WTC11 (cell line): ENCODE data around the gene MYOM1. TPM values are rescaled to one million over a fixed set of nuclear protein-coding genes. Genes with fewer than 3 reads are reported as not detected.

ENCODE experiments used
- ATAC-seq: fragments of 200-7000 bp; cut with Tn5 transposase; 2 replicates; pipeline ENCODE4 v1.10.0; 2021; ENCODE audit warnings: mild to moderate bottlenecking, moderate library complexity
- CTCF ChIA-PET: fragments of 300-600 bp; sonication (Branson Sonifier 250); formaldehyde crosslinking; loops from one replicate; lab custom pipeline; 2021; ENCODE audit warnings: antibody characterized with exemption; lab: Charles Lee
- POLR2A ChIA-PET: fragments of 350-600 bp; sonication (Branson Sonifier 250); formaldehyde crosslinking; loops from one replicate; lab custom pipeline; 2021; ENCODE audit warnings: antibody characterized with exemption; lab: Charles Lee
- DNase-seq: peaks from one replicate; pipeline ENCODE4 v3.0.0; 2021; ENCODE audit warnings: low spot score
- H3K27ac Mint-ChIP-seq: 2 replicates; pipeline ENCODE4 v1.8.0; 2021; ENCODE audit warnings: mixed read lengths
- H3K27me3 Mint-ChIP-seq: 2 replicates; pipeline ENCODE4 v1.8.0; 2021; ENCODE audit warnings: low read depth, mild to moderate bottlenecking, moderate library complexity, mixed read lengths
- H3K36me3 Mint-ChIP-seq: 2 replicates; pipeline ENCODE4 v1.8.0; 2021; ENCODE audit warnings: mixed read lengths
- H3K4me1 Mint-ChIP-seq: 2 replicates; pipeline ENCODE4 v1.8.0; 2022; ENCODE audit warnings: mixed read lengths
- H3K4me3 Mint-ChIP-seq: 2 replicates; pipeline ENCODE4 v1.8.0; 2021; ENCODE audit warnings: mild to moderate bottlenecking, moderate library complexity, mixed read lengths
- H3K9me3 Mint-ChIP-seq: 2 replicates; pipeline ENCODE4 v1.8.0; 2021; ENCODE audit warnings: mixed read lengths
- ARID4B ChIP-seq: sonication (generic); formaldehyde crosslinking; IDR thresholded peaks from 2 replicates; pipeline ENCODE4 v1.8.0; 2023; ENCODE audit warnings: missing genetic modification reagents, mild to moderate bottlenecking, borderline replicate concordance
- CREM ChIP-seq: sonication (generic); formaldehyde crosslinking; IDR thresholded peaks from 2 replicates; pipeline ENCODE4 v1.8.1; 2022; ENCODE audit warnings: mild to moderate bottlenecking, missing genetic modification reagents, moderate library complexity
- CTCF ChIP-seq: fragments of 200-600 bp; IDR thresholded peaks from 2 replicates; pipeline ENCODE4 v1.8.0; 2022; ENCODE audit warnings: antibody characterized with exemption
- ELF4 ChIP-seq: sonication (generic); formaldehyde crosslinking; IDR thresholded peaks from 2 replicates; pipeline ENCODE4 v1.8.1; 2022; ENCODE audit warnings: low read depth, mild to moderate bottlenecking, moderate library complexity, missing genetic modification reagents
- EMX1 ChIP-seq: fragments of 250-450 bp; sonication (Bioruptor Pico); IDR thresholded peaks from 2 replicates; pipeline ENCODE4 v1.8.0; 2021; ENCODE audit warnings: mild to moderate bottlenecking
- ETV6 ChIP-seq: sonication (generic); formaldehyde crosslinking; IDR thresholded peaks from 2 replicates; pipeline ENCODE4 v1.8.1; 2022; ENCODE audit warnings: mild to moderate bottlenecking, missing genetic modification reagents
- FOXK1 ChIP-seq: sonication (generic); formaldehyde crosslinking; IDR thresholded peaks from 2 replicates; pipeline ENCODE4 v1.8.0; 2022; ENCODE audit warnings: mild to moderate bottlenecking, moderate library complexity, missing genetic modification reagents
- HMGA2 ChIP-seq: fragments of 250-450 bp; sonication (Bioruptor Pico); IDR thresholded peaks from 2 replicates; pipeline ENCODE4 v1.4.0; 2021; ENCODE audit warnings: mild to moderate bottlenecking, moderate library complexity
- HMGXB4 ChIP-seq: sonication (generic); formaldehyde crosslinking; IDR thresholded peaks from 2 replicates; pipeline ENCODE4 v1.8.1; 2023; ENCODE audit warnings: mild to moderate bottlenecking, moderate library complexity, missing genetic modification reagents
- KAT7 ChIP-seq: sonication (generic); formaldehyde crosslinking; IDR thresholded peaks from 2 replicates; pipeline ENCODE4 v1.8.1; 2023; ENCODE audit warnings: missing genetic modification reagents, mild to moderate bottlenecking, borderline replicate concordance
- MAX ChIP-seq: sonication (generic); formaldehyde crosslinking; IDR thresholded peaks from 2 replicates; pipeline ENCODE4 v1.8.0; 2022; ENCODE audit warnings: mild to moderate bottlenecking, missing genetic modification reagents
- MYBL2 ChIP-seq: sonication (generic); formaldehyde crosslinking; IDR thresholded peaks from 2 replicates; pipeline ENCODE4 v1.8.1; 2023; ENCODE audit warnings: mild to moderate bottlenecking, moderate library complexity, missing genetic modification reagents
- PRRX2 ChIP-seq: fragments of 250-450 bp; sonication (Bioruptor Pico); IDR thresholded peaks from 2 replicates; pipeline ENCODE4 v1.8.0; 2021; ENCODE audit warnings: mild to moderate bottlenecking
- TEAD1 ChIP-seq: sonication (generic); formaldehyde crosslinking; IDR thresholded peaks from 2 replicates; pipeline ENCODE4 v1.8.0; 2022; ENCODE audit warnings: mild to moderate bottlenecking, missing genetic modification reagents
- TEAD4 ChIP-seq: sonication (generic); formaldehyde crosslinking; IDR thresholded peaks from 2 replicates; pipeline ENCODE4 v1.8.0; 2022; ENCODE audit warnings: mild to moderate bottlenecking, missing genetic modification reagents
- ZBTB21 ChIP-seq: sonication (generic); formaldehyde crosslinking; IDR thresholded peaks from 2 replicates; pipeline ENCODE4 v1.8.1; 2023; ENCODE audit warnings: mild to moderate bottlenecking, missing genetic modification reagents, borderline replicate concordance
- ZNF232 ChIP-seq: sonication (generic); formaldehyde crosslinking; IDR thresholded peaks from 2 replicates; pipeline ENCODE4 v1.8.0; 2022; ENCODE audit warnings: mild to moderate bottlenecking, missing genetic modification reagents
- ZNF317 ChIP-seq: sonication (generic); formaldehyde crosslinking; IDR thresholded peaks from 2 replicates; pipeline ENCODE4 v1.8.1; 2023; ENCODE audit warnings: low read depth, mild to moderate bottlenecking, moderate library complexity, missing genetic modification reagents, borderline replicate concordance
- ZNF532 ChIP-seq: fragments of 250-450 bp; sonication (Bioruptor Pico); IDR thresholded peaks from 2 replicates; pipeline ENCODE4 v1.9.0; 2021; ENCODE audit warnings: mild to moderate bottlenecking, borderline replicate concordance
- total RNA-seq: library from RNA; stranded (reverse); gene quantifications from 3 replicates; pipeline ENCODE4 v1.2.3, GENCODE V29; 2021

MYOM1 gene
- total RNA-seq, 1 experiment from 2014 or later = 0.35 TPM

GRCh38 chr18:3262234-3263131, 42.7 kb upstream of the MYOM1 start:
- TF ChIP-seq HMGXB4 (CRISPR knock-in tag) (peak; percentile 82; the same call in 1 of the 2 replicates), ELF4 (CRISPR knock-in tag) (peak; percentile 7; the same call in 1 of the 2 replicates), PRRX2 (CRISPR knock-in tag) (no peak), MYBL2 (CRISPR knock-in tag) (no peak), KAT7 (peak; percentile 91), TEAD1 (CRISPR knock-in tag) (0 out of 2 replicates have a peak, but pooled peaks have one; percentile 13), ARID4B (no peak; the same call in 1 of the 2 replicates)
- peaks cover 38% of the 10 kb centered on the region for H3K4me1 Mint-ChIP-seq
- H3K4me3 Mint-ChIP-seq = peak overlapping the region; percentile 86
- peaks cover 5% of the 10 kb centered on the region for H3K36me3 Mint-ChIP-seq
- POLR2A ChIA-PET = interaction anchor here (1.5 kb wide), 2 partner anchors 14 to 341 kb away, joined by 4 to 5 read pairs; no protein-coding TSS in a partner anchor
- CTCF ChIA-PET = no interaction called here
- ATAC-seq (peak; percentile 3; the same call in 1 of the 2 replicates), DNase-seq (no peak)
- H3K27ac Mint-ChIP-seq = peak overlapping the region; percentile 63
- no peaks in the 10 kb centered on the region for H3K27me3 Mint-ChIP-seq
- no peaks in the 10 kb centered on the region for H3K9me3 Mint-ChIP-seq

GRCh38 chr18:3261373-3262233, 41.8 kb upstream of the MYOM1 start, which contains the start of gene MYL12B:
MYL12B (plus strand) TSS chr18:3262133; CDS start chr18:3272899, 10,766 bp downstream.
- Mint-ChIP-seq H3K4me1 (peaks cover 42% of the 10 kb centered on the region), H3K9me3 (no peaks in the 10 kb centered on the region), H3K36me3 (peaks cover 14% of the 10 kb centered on the region), H3K4me3 (peak within 1 kb of the TSS; percentile 86), H3K27ac (peak within 1 kb of the TSS; percentile 99), H3K27me3 (no peaks in the 10 kb centered on the region)
- POLR2A ChIA-PET = interaction anchor here (1.1 to 1.5 kb wide), 4 partner anchors 14 to 342 kb away, joined by 3 to 5 read pairs (median 4); no protein-coding TSS in a partner anchor
- DNase-seq (peak; percentile 78), ATAC-seq (peak; percentile 72)
- CTCF ChIA-PET = no interaction called here
- TF ChIP-seq ETV6 (CRISPR knock-in tag) = peak; percentile 76; the same call in 1 of the 2 replicates
- TF ChIP-seq CREM = 0 out of 2 replicates have a peak, but pooled peaks have one; percentile 41
- no peak for TF ChIP-seq ZBTB21 (CRISPR knock-in tag)
- TF ChIP-seq HMGA2 (CRISPR knock-in tag) = no peak
- TF ChIP-seq ZNF232 (CRISPR knock-in tag) = 0 out of 2 replicates have a peak, but pooled peaks have one; percentile 20
- TF ChIP-seq ZNF317 (CRISPR knock-in tag) = no peak; the same call in 1 of the 2 replicates
- peak; percentile 96 for TF ChIP-seq TEAD4
- TF ChIP-seq CTCF = no peak
- peak; percentile 28; the same call in 1 of the 2 replicates for TF ChIP-seq MAX (CRISPR knock-in tag)
- TF ChIP-seq EMX1 = no peak
- no peak for TF ChIP-seq ZNF532 (CRISPR knock-in tag)
- TF ChIP-seq TEAD1 (CRISPR knock-in tag) = peak; percentile 92; the same call in 1 of the 2 replicates
- TF ChIP-seq FOXK1 (CRISPR knock-in tag) = peak; percentile 58; the same call in 1 of the 2 replicates
